GM20431 (cell line): ENCODE measurements around the gene WDR36.

ENCODE experiments used
- in situ Hi-C: fragments of 300-500 bp; cut with MseI, MboI; formaldehyde crosslinking; loops from one replicate; pipeline ENCODE4 v1.15.0; 2020; ENCODE audit warnings: low sequenced_read_pairs; ENCODE audit not compliant: unreplicated experiment

Gene WDR36

GRCh38 chr5:111169269-111169668 is 77.1 kb downstream of the WDR36 start:
- in situ Hi-C loops = loop anchor here (25.0 kb wide), 1 partner anchor 93 kb away; no protein-coding TSS in a partner anchor

- in situ Hi-C loops = loop anchor here (25.0 kb wide), 1 partner anchor 92 kb away; no protein-coding TSS in a partner anchor
Observed at GRCh38 chr5:111170279-111170678, 78.1 kb downstream of the WDR36 start.

GRCh38 chr5:111172504-111172903 is 80.4 kb downstream of the WDR36 start:
- in situ Hi-C loops = loop anchor here (25.0 kb wide), 1 partner anchor 90 kb away; no protein-coding TSS in a partner anchor

DNA sequence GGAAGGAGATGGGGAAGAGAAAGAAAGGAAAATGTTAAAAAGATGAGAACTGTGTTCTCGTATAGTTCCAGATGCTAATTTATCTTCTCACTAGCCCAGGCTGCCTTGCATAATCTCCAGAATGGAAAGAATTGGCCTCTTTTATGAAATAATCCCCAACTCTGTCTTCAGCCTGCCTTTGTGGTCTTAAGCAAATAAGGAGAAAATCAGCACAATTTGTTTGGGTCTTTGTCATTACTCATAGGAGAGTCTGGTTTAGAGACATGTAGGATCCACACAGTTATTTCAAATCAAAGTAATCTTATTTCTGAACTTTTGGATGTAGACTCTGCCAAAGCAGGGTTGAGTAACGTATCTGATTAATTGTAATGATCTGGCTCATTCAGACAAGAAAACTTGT is 81.3 kb downstream of the WDR36 start:
- in situ Hi-C loops = loop anchor here (25.0 kb wide), 1 partner anchor 89 kb away; no protein-coding TSS in a partner anchor
